ENCODE data around the gene KRTAP22-2. TPM values are rescaled to one million over a fixed set of nuclear protein-coding genes. Genes with fewer than 3 reads are reported as not detected.

Gene KRTAP22-2
- total RNA-seq, 1 experiment from 2014 or later, result not detected

- no peaks in the 10 kb centered on the region for H3K27me3 Mint-ChIP-seq (ENCODE audit: unreplicated experiment)
- BruUV-seq (replicated peaks), result no TSS peak
- no peaks in the 10 kb centered on the region for H3K9me3 Mint-ChIP-seq (ENCODE audit: low read depth, unreplicated experiment)
- no peak for DNase-seq
- no peak for TF ChIP-seq CTCF (IDR thresholded peaks at IDR 0.05; ENCODE audit: unreplicated experiment)
- H3K4me1 Mint-ChIP-seq (ENCODE audit: low read depth, unreplicated experiment), result no peaks in the 10 kb centered on the region
- intact Hi-C loops (cut with micrococcal nuclease; ENCODE audit: unreplicated experiment), result no loop called here
- CTCF ChIA-PET, result no interaction called here
- no peaks in the 10 kb centered on the region for H3K36me3 Mint-ChIP-seq (ENCODE audit: insufficient read depth, unreplicated experiment)
- no peak overlapping the region for H3K4me3 Mint-ChIP-seq (ENCODE audit: low read depth, unreplicated experiment)
- H3K27ac Mint-ChIP-seq (ENCODE audit: unreplicated experiment), result no peak overlapping the region
These were observed 29.9 kb upstream of the KRTAP22-2 start for GRCh38 chr21:30620080-30620479.

- no TSS peak for BruUV-seq (replicated peaks)
- Mint-ChIP-seq H3K9me3 (ENCODE audit: low read depth, unreplicated experiment) (peaks cover under 1% of the 10 kb centered on the region), H3K4me3 (ENCODE audit: low read depth, unreplicated experiment) (no peak within 1 kb of the TSS), H3K27ac (ENCODE audit: unreplicated experiment) (no peak within 1 kb of the TSS), H3K4me1 (ENCODE audit: low read depth, unreplicated experiment) (no peaks in the 10 kb centered on the region), H3K36me3 (ENCODE audit: insufficient read depth, unreplicated experiment) (no peaks in the 10 kb centered on the region), H3K27me3 (ENCODE audit: unreplicated experiment) (no peaks in the 10 kb centered on the region)
- TF ChIP-seq CTCF (IDR thresholded peaks at IDR 0.05; ENCODE audit: unreplicated experiment), result no peak
- intact Hi-C loops (cut with micrococcal nuclease; ENCODE audit: unreplicated experiment), result no loop called here
- DNase-seq, result no peak
- CTCF ChIA-PET, result no interaction called here
These were observed 25.9 kb upstream of the KRTAP22-2 start, which contains the start of gene KRTAP20-1 for GRCh38 chr21:30616125-30616524. Gene KRTAP20-1, plus strand, starts transcription at chr21:30616425. Its CDS starts 30 bp downstream, at chr21:30616455.

GRCh38 chr21:30615199-30615598, 25.0 kb upstream of the KRTAP22-2 start:
- CTCF ChIA-PET, result no interaction called here
- no peaks in the 10 kb centered on the region for H3K4me1 Mint-ChIP-seq (ENCODE audit: low read depth, unreplicated experiment)
- intact Hi-C loops (cut with micrococcal nuclease; ENCODE audit: unreplicated experiment), result no loop called here
- no peak overlapping the region for H3K27ac Mint-ChIP-seq (ENCODE audit: unreplicated experiment)
- H3K9me3 Mint-ChIP-seq (ENCODE audit: low read depth, unreplicated experiment), result peaks cover 4% of the 10 kb centered on the region
- BruUV-seq (replicated peaks), result no TSS peak
- no peaks in the 10 kb centered on the region for H3K36me3 Mint-ChIP-seq (ENCODE audit: insufficient read depth, unreplicated experiment)
- no peak for TF ChIP-seq CTCF (IDR thresholded peaks at IDR 0.05; ENCODE audit: unreplicated experiment)
- no peak overlapping the region for H3K4me3 Mint-ChIP-seq (ENCODE audit: low read depth, unreplicated experiment)
- no peaks in the 10 kb centered on the region for H3K27me3 Mint-ChIP-seq (ENCODE audit: unreplicated experiment)
- DNase-seq, result no peak

- intact Hi-C loops (cut with micrococcal nuclease; ENCODE audit: unreplicated experiment), result no loop called here
- H3K4me3 Mint-ChIP-seq (ENCODE audit: low read depth, unreplicated experiment), result no peak within 1 kb of the TSS
- no peak within 1 kb of the TSS for H3K27ac Mint-ChIP-seq (ENCODE audit: unreplicated experiment)
- no peak for DNase-seq
- TF ChIP-seq CTCF (IDR thresholded peaks at IDR 0.05; ENCODE audit: unreplicated experiment), result no peak
- peaks cover 4% of the 10 kb centered on the region for H3K9me3 Mint-ChIP-seq (ENCODE audit: low read depth, unreplicated experiment)
- CTCF ChIA-PET, result no interaction called here
- H3K27me3 Mint-ChIP-seq (ENCODE audit: unreplicated experiment), result no peaks in the 10 kb centered on the region
- H3K36me3 Mint-ChIP-seq (ENCODE audit: insufficient read depth, unreplicated experiment), result no peaks in the 10 kb centered on the region
- BruUV-seq (replicated peaks), result no TSS peak
- H3K4me1 Mint-ChIP-seq (ENCODE audit: low read depth, unreplicated experiment), result no peaks in the 10 kb centered on the region
These were observed 23.6 kb upstream of the KRTAP22-2 start, which contains the start of gene KRTAP6-1 for GRCh38 chr21:30613836-30614235. Gene KRTAP6-1, minus strand, starts transcription at chr21:30613930. Its CDS starts 26 bp downstream, at chr21:30613904.

Data from Calu3 (cell line).